H1 (cell line): ENCODE results near the gene PXDN. TPM values are rescaled to one million over a fixed set of nuclear protein-coding genes. Genes with fewer than 3 reads are reported as not detected.

Source experiments
- CTCF ChIA-PET: fragments of 300-600 bp; sonication (Branson Sonifier 250); formaldehyde crosslinking; loops from one replicate; lab custom pipeline; 2021; ENCODE audit not compliant: partially characterized antibody; lab: Charles Lee
- POLR2A ChIA-PET: fragments of 300-600 bp; sonication (Branson Sonifier 250); formaldehyde crosslinking; loops from one replicate; lab custom pipeline; 2021; ENCODE audit warnings: inconsistent platforms; ENCODE audit not compliant: partially characterized antibody; lab: Charles Lee
- DNase-seq, 2 experiments: peaks; one replicate each; pipeline versions ENCODE4 v3.0.0 to v3.0.0-alpha.2; 2010 to 2022; ENCODE audit warnings: low spot score in 2 of 2, low read depth in 1 of 2, mixed read lengths in 1 of 2
- FAIRE-seq: peaks from 2 replicates; lab custom pipeline; 2011; peaks lifted over from hg19 to GRCh38; lab: Jason Lieb, UNC
- H2AFZ ChIP-seq: 2 replicates; pipeline ENCODE4 v1.8.1; 2012; ENCODE audit warnings: low read length, inconsistent platforms
- H2AK5ac ChIP-seq: 2 replicates; pipeline ENCODE4 v1.6.1; 2013; ENCODE audit warnings: low read depth, low read length
- H2BK120ac ChIP-seq: replicated peaks from 2 replicates; pipeline ENCODE3; 2013; ENCODE audit warnings: low read depth, low read length, inconsistent platforms
- H2BK12ac ChIP-seq: 2 replicates; pipeline ENCODE4 v1.6.1; 2013; ENCODE audit warnings: low read depth, low read length
- H2BK15ac ChIP-seq: 2 replicates; pipeline ENCODE4 v1.6.1; 2013; ENCODE audit warnings: low read length
- H2BK20ac ChIP-seq: 2 replicates; pipeline ENCODE4 v1.6.1; 2013; ENCODE audit warnings: low read length
- H2BK5ac ChIP-seq: 2 replicates; pipeline ENCODE4 v1.6.1; 2013; ENCODE audit warnings: low read depth, low read length
- H3K14ac ChIP-seq: 2 replicates; pipeline ENCODE4 v1.6.1; 2013; ENCODE audit warnings: inconsistent platforms; ENCODE audit not compliant: insufficient read length
- H3K18ac ChIP-seq: 2 replicates; pipeline ENCODE4 v1.6.1; 2013; ENCODE audit warnings: low read length; ENCODE audit errors: extremely low read depth
- H3K23ac ChIP-seq: 2 replicates; pipeline ENCODE4 v1.6.1; 2013; ENCODE audit warnings: inconsistent platforms; ENCODE audit not compliant: insufficient read length
- H3K23me2 ChIP-seq: 2 replicates; pipeline ENCODE4 v1.6.1; 2013; ENCODE audit warnings: low read depth, low read length
- H3K27ac ChIP-seq: 2 replicates; pipeline ENCODE4 v1.6.1; 2011; ENCODE audit warnings: low read depth, low read length, inconsistent platforms
- H3K27me3 ChIP-seq, 4 experiments: replicated peaks in 1 of 4; 1 replicate in 1 of 4; 2 replicates in 3 of 4; pipeline versions ENCODE4 v1.6.1 to v1.8.1; 2011 to 2013; ENCODE audit warnings: low read length in 3 of 4, mild to moderate bottlenecking in 3 of 4, inconsistent platforms in 2 of 4, mixed read lengths in 2 of 4, moderate library complexity in 1 of 4; ENCODE audit not compliant: control insufficient read depth in 3 of 4, insufficient read depth in 3 of 4; ENCODE audit errors: extremely low read depth in 1 of 4
- H3K36me3 ChIP-seq, 4 experiments: 2 replicates each; pipeline versions ENCODE4 v1.6.1 to v1.8.1; 2011 to 2013; ENCODE audit warnings: mild to moderate bottlenecking in 4 of 4, low read length in 3 of 4, moderate library complexity in 2 of 4, control low read depth in 1 of 4, inconsistent platforms in 1 of 4; ENCODE audit not compliant: insufficient read depth in 4 of 4, control insufficient read depth in 2 of 4
- H3K4ac ChIP-seq: replicated peaks from 2 replicates; pipeline ENCODE3; 2013; ENCODE audit warnings: low read length, low read depth, mixed read lengths, inconsistent platforms; ENCODE audit not compliant: insufficient read length
- H3K4me1 ChIP-seq, 4 experiments: replicated peaks in 1 of 4; 1 replicate in 1 of 4; 2 replicates in 3 of 4; pipeline versions ENCODE4 v1.6.1 to v1.8.1; 2011 to 2013; ENCODE audit warnings: low read length in 3 of 4, inconsistent platforms in 2 of 4, mixed read lengths in 1 of 4; ENCODE audit not compliant: insufficient read depth in 4 of 4, control insufficient read depth in 3 of 4
- H3K4me2 ChIP-seq, 2 experiments: 2 replicates each; pipeline versions ENCODE4 v1.6.1 to v1.8.1; 2011 to 2013; ENCODE audit warnings: low read depth in 2 of 2, low read length in 2 of 2, control low read depth in 1 of 2, inconsistent platforms in 1 of 2, mild to moderate bottlenecking in 1 of 2; ENCODE audit not compliant: insufficient read depth in 1 of 2
- H3K4me3 ChIP-seq, 4 experiments: fragments of 200-600, 300-600 bp in 1 of 4; sonication (generic), shearing (Covaris generic), sonication (Bioruptor Twin) in 1 of 4; 2 replicates each; pipeline versions ENCODE4 v1.5.1 to v1.8.1; 2011 to 2016; ENCODE audit warnings: low read length in 4 of 4, low read depth in 3 of 4, control low read depth in 2 of 4, inconsistent platforms in 2 of 4, mild to moderate bottlenecking in 2 of 4, mixed read lengths in 1 of 4, moderate library complexity in 1 of 4; ENCODE audit not compliant: insufficient read depth in 2 of 4; ENCODE audit errors: extremely low read depth in 1 of 4
- H3K56ac ChIP-seq: replicated peaks from 2 replicates; pipeline ENCODE3; 2013; ENCODE audit warnings: low read depth, mild to moderate bottlenecking, mixed read lengths, low read length, inconsistent platforms; ENCODE audit not compliant: insufficient read length
- H3K79me1 ChIP-seq: 2 replicates; pipeline ENCODE4 v1.6.1; 2013; ENCODE audit warnings: low read depth, low read length, control low read depth
- H3K79me2 ChIP-seq, 2 experiments: 2 replicates each; pipeline versions ENCODE4 v1.6.1 to v1.8.1; 2012 to 2013; ENCODE audit warnings: low read length in 2 of 2, mild to moderate bottlenecking in 2 of 2, inconsistent platforms in 1 of 2; ENCODE audit not compliant: insufficient read depth in 2 of 2, control insufficient read depth in 1 of 2
- H3K9ac ChIP-seq, 4 experiments: replicated peaks in 1 of 4; 1 replicate in 1 of 4; 2 replicates in 3 of 4; pipeline versions ENCODE4 v1.6.1 to v1.8.1; 2011 to 2013; ENCODE audit warnings: low read depth in 3 of 4, low read length in 3 of 4, control low read depth in 2 of 4, mild to moderate bottlenecking in 2 of 4, moderate library complexity in 2 of 4, inconsistent platforms in 1 of 4; ENCODE audit errors: extremely low read depth in 1 of 4
- H3K9me3 ChIP-seq, 2 experiments: 2 replicates each; pipeline versions ENCODE4 v1.6.1 to v1.8.1; 2012 to 2013; ENCODE audit warnings: mild to moderate bottlenecking in 2 of 2, moderate library complexity in 2 of 2, control low read depth in 1 of 2, inconsistent platforms in 1 of 2, low read depth in 1 of 2, low read length in 1 of 2, mixed read lengths in 1 of 2; ENCODE audit not compliant: insufficient read depth in 2 of 2
- H4K20me1 ChIP-seq, 2 experiments: replicated peaks in 1 of 2; 2 replicates each; pipeline versions ENCODE3 to v1.8.1; 2011 to 2013; ENCODE audit warnings: inconsistent platforms in 2 of 2, low read length in 2 of 2, mild to moderate bottlenecking in 1 of 2; ENCODE audit not compliant: insufficient read depth in 2 of 2, control insufficient read depth in 1 of 2
- H4K5ac ChIP-seq: 2 replicates; pipeline ENCODE4 v1.6.1; 2013; ENCODE audit warnings: low read length, low read depth, mixed read lengths, inconsistent platforms; ENCODE audit not compliant: insufficient read length
- H4K8ac ChIP-seq: 2 replicates; pipeline ENCODE4 v1.8.0; 2013; ENCODE audit warnings: mild to moderate bottlenecking, moderate library complexity, low read length, inconsistent platforms; ENCODE audit not compliant: insufficient read depth; ENCODE audit errors: extremely low read depth
- H4K91ac ChIP-seq: replicated peaks from 2 replicates; pipeline ENCODE3; 2013; ENCODE audit warnings: low read length, mixed read lengths, inconsistent platforms; ENCODE audit not compliant: insufficient read length
- CBX8 ChIP-seq: fragments of 300-800, 300-1000 bp; sonication (generic); IDR thresholded peaks from 2 replicates; pipeline ENCODE4 v1.7.1; 2016; ENCODE audit warnings: low read depth, low read length, borderline replicate concordance
- GABPA ChIP-seq: IDR thresholded peaks from 2 replicates; pipeline ENCODE4 v1.6.1; 2011; ENCODE audit warnings: mild to moderate bottlenecking, low read length, moderate library complexity, borderline replicate concordance; ENCODE audit not compliant: insufficient read depth
- HDAC2 ChIP-seq, 2 experiments: fragments of 300-600 bp in 1 of 2; sonication (generic) in 1 of 2; IDR thresholded peaks; 2 replicates each; pipeline ENCODE4 v1.6.1; 2011 to 2012; ENCODE audit warnings: low read depth in 2 of 2, low read length in 2 of 2, mild to moderate bottlenecking in 2 of 2, moderate library complexity in 2 of 2, borderline replicate concordance in 1 of 2, inconsistent platforms in 1 of 2
- KDM1A ChIP-seq: fragments of 200-600, 300-600 bp; sonication (generic); IDR thresholded peaks from 2 replicates; pipeline ENCODE4 v1.7.1; 2016; ENCODE audit warnings: mild to moderate bottlenecking, low read length, borderline replicate concordance
- SIX5 ChIP-seq: IDR thresholded peaks from 2 replicates; pipeline ENCODE4 v1.6.1; 2011; ENCODE audit warnings: mild to moderate bottlenecking, low read depth, low read length
- YY1 ChIP-seq: IDR thresholded peaks from 2 replicates; pipeline ENCODE4 v1.6.1; 2011; ENCODE audit warnings: low read depth, mild to moderate bottlenecking, low read length
- WGBS, 2 experiments: shearing (Covaris generic) in 1 of 2; methylation state at CpG; one replicate each; pipeline versions ENCODE4 v1.1.6 to v1.1.7; 2013 to 2015; ENCODE audit warnings: low lambda C conversion rate in 2 of 2, mixed read lengths in 2 of 2, inconsistent platforms in 1 of 2, low coverage in 1 of 2, missing lambda C conversion rate in 1 of 2; ENCODE audit not compliant: insufficient replicate concordance in 2 of 2, insufficient coverage in 1 of 2, insufficient read length in 1 of 2; ENCODE audit errors: extremely low coverage in 1 of 2, missing lambda C conversion rate in 1 of 2; 5-methylcytosine and 5-hydroxymethylcytosine counted together
- polyA plus RNA-seq, 7 experiments: library from polyadenylated mRNA; depleted of rRNA in 3 of 7; stranded (reverse) in 5 of 7; unstranded in 2 of 7; fragments of >200 nt in 5 of 7; fragments of 200-250 nt in 2 of 7; gene quantifications; 1 replicate in 5 of 7; 2 replicates in 1 of 7; 4 replicates in 1 of 7; pipeline versions ENCODE4 v1.2.1 to v1.2.3, GENCODE V29; 2011 to 2013; ENCODE audit warnings: missing spikeins in 2 of 7, mixed read lengths in 2 of 7
- total RNA-seq: library from RNA; stranded (reverse); fragmentation: NEBNext Ultra II Directional; extraction: Animal tissue kit (Norgen Biotek cat#: 25700); gene quantifications from 2 replicates; pipeline ENCODE4 v1.2.1, GENCODE V29; 2021
- TF ChIP-seq, protein P1 (sequence below): IDR thresholded peaks from 2 replicates; pipeline ENCODE4 v1.6.1; 2011; ENCODE audit warnings: low read length, improper control_type of control experiment

Gene PXDN
- total and polyA plus RNA-seq, 2 of the 8 experiments (the other 6 are each of a cell fraction or from before 2014, with no cell fraction given), result 104 to 141 TPM

DNA sequence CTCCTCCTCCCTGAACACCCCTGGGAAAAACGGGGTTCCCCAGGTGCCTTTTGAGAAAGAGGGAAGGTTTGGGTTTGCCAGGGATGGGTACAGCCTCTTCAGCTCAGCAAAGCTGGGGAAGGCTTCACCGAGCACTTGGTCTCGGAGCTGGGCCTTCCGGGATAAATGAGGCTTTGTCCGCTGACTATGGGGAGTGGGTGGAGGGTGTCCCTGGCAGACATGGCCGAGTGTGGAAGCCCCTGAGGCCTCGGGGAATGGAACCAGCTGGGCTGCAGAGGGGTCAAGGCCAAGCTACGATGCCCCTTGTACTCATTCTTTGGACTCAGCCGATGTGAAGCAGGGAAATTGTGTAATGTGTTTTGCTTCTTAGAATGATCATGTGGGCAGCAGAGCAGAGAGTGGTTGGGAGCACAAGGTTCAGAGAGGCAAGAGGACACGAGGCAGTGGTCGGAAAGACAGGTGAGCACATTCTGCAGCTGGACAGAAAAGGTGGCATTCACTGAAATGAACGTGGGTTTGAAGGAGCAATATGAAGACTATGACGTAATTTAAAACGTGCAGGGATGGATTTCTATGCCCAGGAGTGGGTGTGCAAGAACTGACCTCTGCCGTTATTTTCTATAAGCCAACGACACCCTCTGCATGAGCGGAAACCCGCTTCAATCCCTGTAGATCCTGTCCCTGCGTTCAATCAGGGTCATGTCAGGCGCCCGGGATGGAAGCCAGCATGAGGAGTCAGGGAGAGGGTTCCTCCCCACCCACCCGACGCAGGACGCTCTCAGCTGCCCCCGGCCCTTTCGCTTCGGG is 142.6 kb downstream of the PXDN start:
- H3K27ac ChIP-seq, result no peak overlapping the region
- H3K9ac ChIP-seq, result no peak overlapping the region; a peak in 1 of 7 replicates

More for the DNA sequence above, 142.6 kb downstream of the PXDN start:
- Histone ChIP-seq H4K5ac (no peak overlapping the region), H3K4ac (no peak overlapping the region), H3K4me1 (peaks cover 0 to 9% (median 5%) of the 10 kb centered on the region in 4 experiments; a peak in 4 of 7 replicates), H3K4me3 (no peak overlapping the region), H4K8ac (no peak overlapping the region; the same call in 1 of the 2 replicates), H3K4me2 (no peak overlapping the region), H2AFZ (no peak overlapping the region), H3K56ac (no peak overlapping the region), H3K36me3 (no peaks in the 10 kb centered on the region; a peak in 3 of 8 replicates)
- 88% methylated on average over 27 of the region's 27 CpGs; no CpG with 5 or more reads in 1 of the 2 experiments for WGBS, 2 experiments
- TF ChIP-seq CBX8 (no peak), GABPA (no peak), SIX5 (no peak), HDAC2 (IDR thresholded peaks at IDR 0.05; ENCODE audit: borderline replicate concordance in 1 of 2, low read depth in 2 of 2, low read length in 2 of 2) (no peak), YY1 (no peak), KDM1A (no peak)
- TF ChIP-seq, protein P1, sequence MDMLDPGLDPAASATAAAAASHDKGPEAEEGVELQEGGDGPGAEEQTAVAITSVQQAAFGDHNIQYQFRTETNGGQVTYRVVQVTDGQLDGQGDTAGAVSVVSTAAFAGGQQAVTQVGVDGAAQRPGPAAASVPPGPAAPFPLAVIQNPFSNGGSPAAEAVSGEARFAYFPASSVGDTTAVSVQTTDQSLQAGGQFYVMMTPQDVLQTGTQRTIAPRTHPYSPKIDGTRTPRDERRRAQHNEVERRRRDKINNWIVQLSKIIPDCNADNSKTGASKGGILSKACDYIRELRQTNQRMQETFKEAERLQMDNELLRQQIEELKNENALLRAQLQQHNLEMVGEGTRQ, result no peak
- TF ChIP-seq, all 59 proteins: peak for 0
- Histone ChIP-seq H3K9me3 (no peaks in the 10 kb centered on the region), H3K79me1 (peaks cover 4% of the 10 kb centered on the region), H2AK5ac (no peak overlapping the region), H2BK20ac (no peak overlapping the region), H3K23ac (no peak overlapping the region), H4K20me1 (peaks cover 0 to 7% of the 10 kb centered on the region in 2 experiments), H4K91ac (no peak overlapping the region), H3K14ac (no peak overlapping the region), H2BK12ac (no peak overlapping the region), H2BK120ac (no peak overlapping the region), H2BK15ac (no peak overlapping the region), H2BK5ac (no peak overlapping the region), H3K18ac (no peak overlapping the region), H3K23me2 (peaks cover 18% of the 10 kb centered on the region; the same call in 1 of the 2 replicates), H3K27me3 (no peaks in the 10 kb centered on the region), H3K79me2 (no peaks in the 10 kb centered on the region)
- POLR2A ChIA-PET, result interaction anchor here (0.8 to 2.7 kb wide), 5 partner anchors 13 to 126 kb away, joined by 4 to 11 read pairs (median 6); no protein-coding TSS in a partner anchor
- FAIRE-seq (no peak), DNase-seq (no peak)
- CTCF ChIA-PET, result interaction anchor here (0.9 to 1.7 kb wide), 5 partner anchors 9 to 169 kb away, joined by 3 to 8 read pairs (median 4); no protein-coding TSS in a partner anchor
